ENCODE measurements around the gene TBC1D2B. TPM values are rescaled to one million over a fixed set of nuclear protein-coding genes. Genes with fewer than 3 reads are reported as not detected.
"Not testable (repeated sequence)": the region's sequence is repeated elsewhere in the genome, so short reads cannot be mapped to it uniquely, and the experiment has no call there.

Gene TBC1D2B
- total RNA-seq, 1 donor from 2014 or later = 103 TPM

GRCh38 chr15:77986891-77987764 lies 90.4 kb downstream of the TBC1D2B start:
- ATAC-seq = no peak
- intact Hi-C loops (cut with DNase I) = no loop called here
- no peak for DNase-seq (ENCODE audit: low spot score)

DNA sequence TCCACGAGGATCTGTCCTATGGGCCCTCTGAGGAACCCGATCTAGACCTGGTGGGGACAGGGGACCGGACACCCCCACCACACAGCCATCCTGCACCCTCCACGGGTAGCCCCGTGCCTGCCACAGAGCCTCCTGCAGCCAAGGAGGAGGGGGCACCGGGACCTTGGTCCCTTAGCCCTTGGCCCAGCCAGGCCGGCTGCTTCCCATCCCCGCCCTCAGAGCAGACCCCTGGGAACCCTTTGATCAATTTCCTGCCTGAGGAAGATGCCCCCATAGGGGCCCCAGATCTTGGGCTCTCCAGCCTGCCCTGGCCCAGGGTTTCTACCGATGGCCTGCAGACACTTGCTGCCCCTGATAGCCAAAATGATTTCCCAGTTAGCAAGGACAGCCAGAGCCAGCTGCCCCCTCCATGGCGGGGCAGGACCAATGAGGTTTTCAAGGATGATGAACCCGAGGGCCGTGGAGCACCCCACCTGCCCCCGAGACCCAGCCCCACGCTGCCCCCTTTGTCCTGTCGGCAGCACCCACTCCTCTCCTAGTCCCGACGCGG lies 91.5 kb downstream of the TBC1D2B start:
- ATAC-seq (no peak), DNase-seq (ENCODE audit: low spot score) (no peak)
- intact Hi-C loops (cut with DNase I) = no loop called here

DNA sequence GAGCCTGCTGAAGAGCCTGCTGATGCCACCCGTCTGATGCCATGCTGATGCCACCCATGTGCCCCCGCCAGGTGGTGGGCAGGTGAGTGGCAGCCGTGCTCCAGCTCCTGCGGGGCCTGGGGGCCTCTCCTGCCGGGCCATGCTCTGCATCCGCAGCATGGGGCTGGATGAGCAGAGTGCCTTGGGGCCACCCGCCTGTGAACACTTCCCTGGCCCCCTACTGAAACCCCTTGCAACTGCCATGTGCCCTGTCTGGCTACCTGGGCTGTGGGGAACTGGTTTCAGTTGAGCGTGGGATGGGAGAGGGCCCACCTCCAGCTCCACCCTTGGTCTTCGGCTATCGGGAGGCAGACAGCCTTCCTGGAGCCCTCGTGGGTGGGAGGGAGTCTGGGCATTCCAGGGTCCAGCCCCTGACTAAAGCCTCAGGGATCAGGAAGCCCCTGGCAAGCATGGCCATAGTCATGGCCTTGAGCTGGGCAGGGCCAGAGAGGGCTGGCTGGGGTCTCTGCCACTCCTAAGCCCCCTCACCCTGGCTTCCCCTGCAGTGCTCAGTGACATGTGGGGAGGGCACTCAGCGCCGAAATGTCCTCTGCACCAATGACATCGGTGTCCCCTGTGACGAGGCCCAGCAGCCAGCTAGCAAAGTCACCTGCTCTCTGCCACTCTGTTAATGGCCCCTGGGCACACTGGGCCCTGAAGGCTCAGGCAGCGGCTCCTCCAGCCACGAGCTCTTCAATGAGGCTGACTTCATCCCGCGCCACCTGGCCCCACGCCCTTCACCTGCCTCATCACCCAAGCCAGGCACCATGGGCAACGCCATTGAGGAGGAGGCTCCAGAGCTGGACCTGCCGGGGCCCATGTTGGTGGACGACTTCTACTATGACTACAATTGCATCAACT lies 92.2 kb downstream of the TBC1D2B start:
- DNase-seq (ENCODE audit: low spot score) (no peak), ATAC-seq (no peak)
- intact Hi-C loops (cut with DNase I) = no loop called here

- ATAC-seq (no peak), DNase-seq (ENCODE audit: low spot score) (no peak)
- intact Hi-C loops (cut with DNase I) = no loop called here
Observed at GRCh38 chr15:77984446-77984861, 93.1 kb downstream of the TBC1D2B start.

DNA sequence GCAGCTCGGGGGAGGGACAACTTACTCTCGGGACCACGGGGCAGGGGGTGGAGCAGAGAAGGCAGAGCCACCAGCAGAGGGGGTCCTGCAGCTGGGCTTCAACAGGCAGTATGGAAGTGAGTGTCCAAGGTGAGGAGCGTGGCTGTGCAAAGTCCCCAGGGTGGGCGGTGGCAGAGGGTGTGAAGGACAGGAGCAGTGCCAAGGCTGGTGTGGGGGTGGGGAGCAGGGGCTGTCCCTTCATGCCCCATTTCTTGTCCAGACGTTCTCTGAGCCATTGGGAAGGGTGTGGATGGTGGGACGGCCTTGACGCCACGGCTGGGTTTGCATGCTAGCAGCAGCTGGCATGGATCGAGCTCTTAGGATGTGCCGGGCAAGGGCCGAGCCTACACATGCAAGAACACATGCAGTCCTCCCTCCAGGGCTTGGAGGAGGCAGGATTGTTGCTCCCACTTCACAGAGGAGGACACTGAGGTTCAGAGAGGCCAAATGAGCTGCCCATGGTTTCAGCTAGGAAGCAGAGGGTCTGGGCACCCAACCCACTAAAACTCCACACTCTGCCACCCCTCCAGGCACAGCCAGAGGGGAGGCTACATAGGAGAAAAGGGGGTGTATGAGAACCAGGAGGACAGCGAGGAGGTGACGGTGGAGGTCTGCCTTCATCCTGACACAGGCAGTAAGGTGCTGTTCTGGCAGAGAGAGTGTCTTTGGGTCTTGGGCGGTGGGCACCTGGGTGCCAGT lies 93.6 kb downstream of the TBC1D2B start:
- peak; percentile 58 for DNase-seq (ENCODE audit: low spot score)
- ATAC-seq = no peak
- intact Hi-C loops (cut with DNase I) = no loop called here

DNA sequence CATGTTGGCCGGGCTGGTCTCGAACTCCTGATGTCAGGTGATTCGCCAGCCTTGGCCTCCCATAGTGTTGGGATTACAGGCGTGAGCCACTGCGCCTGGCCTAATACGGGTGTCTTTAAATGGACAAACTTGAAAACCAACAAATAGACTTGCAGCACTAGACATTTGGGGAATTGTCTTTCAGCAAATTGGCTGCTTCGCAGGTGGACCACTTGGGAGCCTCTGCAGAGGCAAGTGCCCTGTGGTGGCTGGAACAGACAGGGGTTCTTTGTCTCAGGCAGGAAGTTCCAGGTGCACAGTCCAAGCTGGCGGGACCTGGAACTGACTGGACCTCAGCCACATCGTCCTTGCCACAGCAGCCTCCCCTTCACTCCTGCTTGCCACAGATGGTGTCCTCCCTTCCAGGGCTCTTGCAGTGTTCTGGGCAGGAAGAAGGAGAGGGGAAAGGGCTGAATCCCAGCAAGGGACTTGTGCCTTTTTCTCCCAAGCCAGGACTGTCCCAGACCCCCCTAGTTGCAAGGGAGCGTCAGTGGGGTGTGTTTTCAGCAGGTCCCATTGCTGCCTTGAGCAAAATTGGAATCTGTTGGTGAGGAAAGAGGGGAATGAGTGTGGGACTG lies 94.3 kb downstream of the TBC1D2B start:
- no peak for DNase-seq (ENCODE audit: low spot score)
- ATAC-seq = no peak
- intact Hi-C loops (cut with DNase I) = no loop called here

GRCh38 chr15:77982127-77982490 lies 95.4 kb downstream of the TBC1D2B start:
- intact Hi-C loops (cut with DNase I) = no loop called here
- no peak for ATAC-seq
- no peak for DNase-seq (ENCODE audit: low spot score)

DNA sequence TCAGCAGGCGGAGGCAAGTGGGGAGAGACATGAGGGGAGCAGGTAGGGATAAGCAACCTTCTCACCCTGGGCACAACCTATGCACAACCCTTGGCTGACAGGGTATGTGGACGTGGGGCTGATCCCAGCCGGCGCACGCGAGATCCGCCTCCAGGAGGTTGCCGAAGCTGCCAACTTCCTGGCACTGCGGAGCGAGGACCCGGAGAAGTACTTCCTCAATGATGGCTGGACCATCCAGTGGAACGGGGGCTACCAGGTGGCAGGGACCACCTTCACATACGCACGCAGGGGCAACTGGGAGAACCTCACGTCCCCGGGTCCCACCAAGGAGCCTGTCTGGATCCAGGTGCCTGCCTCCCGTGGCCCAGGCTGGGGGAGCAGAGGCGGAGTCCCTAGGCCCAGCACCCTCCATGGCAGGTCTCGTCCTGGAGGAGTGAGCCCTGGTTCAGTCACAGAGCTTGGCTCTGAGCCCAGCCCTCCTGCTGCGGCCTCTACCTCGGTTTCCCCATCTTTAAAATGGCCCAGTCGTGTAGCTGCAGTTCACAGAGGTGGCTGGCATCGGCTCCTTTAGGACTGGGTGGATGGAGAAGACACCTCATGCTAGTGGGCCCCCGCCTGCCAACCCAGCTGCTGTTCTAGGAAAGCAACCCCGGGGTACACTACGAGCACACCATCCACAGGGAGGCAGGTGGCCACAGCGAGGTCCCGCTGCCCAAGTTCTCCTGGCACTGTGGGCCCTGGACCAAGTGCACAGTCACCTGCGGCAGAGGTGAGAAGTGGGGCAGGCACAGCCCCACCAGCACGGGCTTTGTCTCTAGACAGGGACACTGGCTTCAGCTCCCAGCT lies 96.0 kb downstream of the TBC1D2B start:
- no peak for DNase-seq (ENCODE audit: low spot score)
- intact Hi-C loops (cut with DNase I) = no loop called here
- no peak for ATAC-seq

- ATAC-seq; intact Hi-C loops (cut with DNase I); DNase-seq (ENCODE audit: low spot score): not testable (repeated sequence)
Observed at GRCh38 chr15:77980674-77981073, 96.8 kb downstream of the TBC1D2B start.

- ATAC-seq (no peak), DNase-seq (ENCODE audit: low spot score) (no peak)
- intact Hi-C loops (cut with DNase I) = no loop called here
Observed at GRCh38 chr15:77980098-77980497, 97.4 kb downstream of the TBC1D2B start.

- ATAC-seq; intact Hi-C loops (cut with DNase I); DNase-seq (ENCODE audit: low spot score): not testable (repeated sequence)
Observed at GRCh38 chr15:77979157-77979556, 98.4 kb downstream of the TBC1D2B start.

DNA sequence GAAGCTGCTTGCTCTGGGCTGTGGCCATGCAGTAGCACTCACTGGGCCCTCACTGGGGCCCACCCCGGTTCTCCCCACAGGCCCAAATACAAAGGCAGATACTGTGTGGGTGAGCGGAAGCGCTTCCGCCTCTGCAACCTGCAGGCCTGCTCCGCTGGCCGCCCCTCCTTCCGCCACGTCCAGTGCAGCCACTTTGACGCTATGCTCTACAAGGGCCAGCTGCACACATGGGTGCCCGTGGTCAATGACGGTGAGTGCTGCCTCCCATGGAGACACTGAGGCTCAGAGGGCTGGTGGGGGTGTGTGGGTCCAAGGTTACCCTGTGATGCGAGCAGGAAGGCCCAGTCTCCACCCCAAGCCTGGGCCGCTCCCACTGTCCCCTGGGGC lies 98.8 kb downstream of the TBC1D2B start:
- intact Hi-C loops (cut with DNase I); DNase-seq (ENCODE audit: low spot score); ATAC-seq: not testable (repeated sequence)

- intact Hi-C loops (cut with DNase I); DNase-seq (ENCODE audit: low spot score); ATAC-seq: not testable (repeated sequence)
Observed at GRCh38 chr15:77977903-77978758, 99.4 kb downstream of the TBC1D2B start.

- ATAC-seq; intact Hi-C loops (cut with DNase I); DNase-seq (ENCODE audit: low spot score): not testable (repeated sequence)
Observed at GRCh38 chr15:77976760-77977525, 100.6 kb downstream of the TBC1D2B start.

- intact Hi-C loops (cut with DNase I); ATAC-seq; DNase-seq (ENCODE audit: low spot score): not testable (repeated sequence)
Observed at GRCh38 chr15:77976095-77976450, 101.4 kb downstream of the TBC1D2B start.

Measured in sciatic nerve (tissue), 2 donors.